Liver (tissue), 9 donors: ENCODE data around the gene THRA. TPM values are rescaled to one million over a fixed set of nuclear protein-coding genes. Genes with fewer than 3 reads are reported as not detected.

Source experiments
- DNase-seq: peaks from one replicate; pipeline ENCODE4 v3.0.0-alpha.2; 2017; ENCODE audit warnings: low spot score
- H3K27ac ChIP-seq, 2 donors: one replicate each; pipeline ENCODE4 v1.7.0; 2013; ENCODE audit warnings: inconsistent platforms in 2 of 2, low read length in 2 of 2, control low read depth in 1 of 2, low read depth in 1 of 2, mild to moderate bottlenecking in 1 of 2
- H3K27me3 ChIP-seq, 4 donors: one replicate each; pipeline versions ENCODE4 v1.6.1 to v1.7.0; 2013; ENCODE audit warnings: low read length in 3 of 4, inconsistent platforms in 1 of 4, mild to moderate bottlenecking in 1 of 4, moderate library complexity in 1 of 4; ENCODE audit not compliant: control insufficient read depth in 4 of 4, insufficient read depth in 4 of 4
- H3K36me3 ChIP-seq, 4 donors: one replicate each; pipeline versions ENCODE4 v1.6.1 to v1.7.0; 2013; ENCODE audit warnings: low read length in 3 of 4, mild to moderate bottlenecking in 3 of 4, low read depth in 1 of 4, moderate library complexity in 1 of 4; ENCODE audit not compliant: control insufficient read depth in 4 of 4, insufficient read depth in 3 of 4
- H3K4me1 ChIP-seq, 4 donors: one replicate each; pipeline versions ENCODE4 v1.6.1 to v1.7.0; 2013; ENCODE audit warnings: low read length in 3 of 4, mild to moderate bottlenecking in 3 of 4, moderate library complexity in 1 of 4; ENCODE audit not compliant: control insufficient read depth in 4 of 4, insufficient read depth in 4 of 4
- H3K4me3 ChIP-seq, 3 donors: one replicate each; pipeline versions ENCODE4 v1.6.1 to v1.7.0; 2013; ENCODE audit warnings: low read length in 3 of 3, control low read depth in 1 of 3, low read depth in 1 of 3, mild to moderate bottlenecking in 1 of 3
- H3K9ac ChIP-seq, 2 donors: one replicate each; pipeline ENCODE4 v1.7.0; 2013; ENCODE audit warnings: low read length in 2 of 2, mild to moderate bottlenecking in 2 of 2, moderate library complexity in 2 of 2, control low read depth in 1 of 2, low read depth in 1 of 2
- H3K9me3 ChIP-seq, 4 donors: one replicate each; pipeline versions ENCODE4 v1.6.1 to v1.7.0; 2013; ENCODE audit warnings: low read length in 3 of 4; ENCODE audit not compliant: control insufficient read depth in 4 of 4
- ATF3 ChIP-seq: IDR thresholded peaks from 2 replicates; pipeline ENCODE4 v1.6.1; 2016; ENCODE audit warnings: antibody characterized with exemption
- EGR1 ChIP-seq, 2 donors: IDR thresholded peaks; 2 replicates each; pipeline ENCODE4 v1.6.1; 2016 to 2018; ENCODE audit warnings: antibody characterized with exemption in 2 of 2, low read depth in 2 of 2
- GABPA ChIP-seq, 2 donors: IDR thresholded peaks in 1 of 2; conservative IDR thresholded peaks in 1 of 2; 2 replicates each; pipeline ENCODE4 v1.6.1; 2016; ENCODE audit warnings: antibody characterized with exemption in 2 of 2, mild to moderate bottlenecking in 1 of 2, moderate library complexity in 1 of 2
- HNF4G ChIP-seq: IDR thresholded peaks from 2 replicates; pipeline ENCODE4 v1.6.1; 2016; ENCODE audit warnings: antibody characterized with exemption
- MAX ChIP-seq: IDR thresholded peaks from 2 replicates; pipeline ENCODE4 v1.6.1; 2016; ENCODE audit warnings: antibody characterized with exemption
- NR2F2 ChIP-seq: IDR thresholded peaks from 2 replicates; pipeline ENCODE4 v1.6.1; 2016; ENCODE audit warnings: antibody characterized with exemption
- RAD21 ChIP-seq, 2 donors: IDR thresholded peaks; 2 replicates each; pipeline ENCODE4 v1.6.1; 2016; ENCODE audit warnings: antibody characterized with exemption in 2 of 2, mild to moderate bottlenecking in 2 of 2
- REST ChIP-seq: IDR thresholded peaks from 2 replicates; pipeline ENCODE4 v1.6.1; 2016; ENCODE audit warnings: antibody characterized with exemption, mild to moderate bottlenecking
- RXRA ChIP-seq, 2 donors: IDR thresholded peaks; 2 replicates each; pipeline ENCODE4 v1.6.1; 2017 to 2018; ENCODE audit warnings: antibody characterized with exemption in 2 of 2, mild to moderate bottlenecking in 1 of 2
- YY1 ChIP-seq: IDR thresholded peaks from 2 replicates; pipeline ENCODE4 v1.6.1; 2016; ENCODE audit warnings: antibody characterized with exemption, mild to moderate bottlenecking
- ZBTB33 ChIP-seq: IDR thresholded peaks from 2 replicates; pipeline ENCODE4 v1.6.1; 2016; ENCODE audit warnings: antibody characterized with exemption
- WGBS: extraction: QIAGEN DNeasy Blood & Tissue Kit; methylation state at CpG from one replicate; pipeline ENCODE4 v1.1.7; 2013; 5-methylcytosine and 5-hydroxymethylcytosine counted together
- polyA plus RNA-seq, 2 donors: library from polyadenylated mRNA; stranded (reverse) in 1 of 2; unstranded in 1 of 2; fragments of 200-250 nt in 1 of 2; fragments of >200 nt in 1 of 2; fragmentation: Nextera tagmentation in 1 of 2; extraction: Ambion mirVana in 1 of 2; gene quantifications; one replicate each; pipeline versions ENCODE4 v1.2.1 to v1.2.3, GENCODE V29; 2013 to 2015
- total RNA-seq, 2 donors: library from RNA; depleted of rRNA; stranded (reverse); fragments of >200 nt; gene quantifications; one replicate each; pipeline ENCODE4 v1.2.3, GENCODE V29; 2014
- donor health status: healthy.
- donor health status: healthy.
- donor health status: healthy.
- donor health status: healthy.
- donor health status: healthy.

The THRA gene
- total and polyA plus RNA-seq, 4 donors = 3.2 to 10.3 (median 7.4) TPM

- TF ChIP-seq ZBTB33 (no peak), ATF3 (no peak), RXRA (IDR thresholded peaks at IDR 0.05) (no peak), EGR1 (IDR thresholded peaks at IDR 0.05; ENCODE audit: low read depth in 2 of 2) (no peak), RAD21 (IDR thresholded peaks at IDR 0.05) (no peak), GABPA (IDR thresholded peaks at IDR 0.05 in 1 of 2, conservative IDR thresholded peaks at IDR 0.05 in 1 of 2) (no peak), MAX (no peak)
These were observed 40.9 kb downstream of the THRA start (continued) for GRCh38 chr17:40103688-40104087.

GRCh38 chr17:40104594-40105486 is 42.1 kb downstream of the THRA start:
- no peak for DNase-seq
- WGBS = 85% methylated on average over 3 of the region's 3 CpGs
- no peak overlapping the region for H3K27ac ChIP-seq
- H3K9ac ChIP-seq = no peak overlapping the region
- H3K4me1 ChIP-seq = peaks cover 12 to 66% (median 41%) of the 10 kb centered on the region in 4 donors
- no peaks in the 10 kb centered on the region for H3K27me3 ChIP-seq
- no peaks in the 10 kb centered on the region for H3K9me3 ChIP-seq
- TF ChIP-seq NR2F2 (no peak), HNF4G (no peak), YY1 (no peak), REST (no peak), RAD21 (IDR thresholded peaks at IDR 0.05) (no peak)
- H3K36me3 ChIP-seq = no peaks in the 10 kb centered on the region
- H3K4me3 ChIP-seq = no peak overlapping the region
